K562 (cell line): ENCODE measurements around the gene IL11. TPM values are rescaled to one million over a fixed set of nuclear protein-coding genes. Genes with fewer than 3 reads are reported as not detected.
A peak's percentile ranks its signal among the peaks of the same experiment; 100 is the strongest.

ENCODE experiments used
- ARID1B ChIP-seq: fragments of 450-650 bp; IDR thresholded peaks from 2 replicates; pipeline ENCODE4 v1.6.1; 2016; ENCODE audit warnings: antibody characterized with exemption, mild to moderate bottlenecking, inconsistent platforms
- EZH2 ChIP-seq: IDR thresholded peaks from 2 replicates; pipeline ENCODE4 v1.6.1; 2012; ENCODE audit warnings: low read depth, mild to moderate bottlenecking, inconsistent platforms, low read length, borderline replicate concordance
- HLTF ChIP-seq: fragments of 450-650 bp; IDR thresholded peaks from 2 replicates; pipeline ENCODE4 v1.6.1; 2016
- MTA2 ChIP-seq: fragments of 450-650 bp; IDR thresholded peaks from 2 replicates; pipeline ENCODE4 v1.6.1; 2016; ENCODE audit warnings: low read depth
- SUPT5H ChIP-seq: fragments of 450-650 bp; IDR thresholded peaks from 2 replicates; pipeline ENCODE4 v1.6.1; 2016
- ZBTB17 ChIP-seq: fragments of 450-650 bp; formaldehyde crosslinking; IDR thresholded peaks from 2 replicates; pipeline ENCODE4 v1.4.0; 2020; ENCODE audit warnings: mild to moderate bottlenecking
- ZBTB40 ChIP-seq, 2 experiments: fragments of 450-650 bp in 1 of 2; sonication (generic) in 1 of 2; formaldehyde crosslinking in 1 of 2; IDR thresholded peaks; 2 replicates each; pipeline versions ENCODE4 v1.7.1 to v1.9.0; 2016 to 2022; ENCODE audit warnings: inconsistent platforms in 1 of 2, mild to moderate bottlenecking in 1 of 2, missing genetic modification reagents in 1 of 2
- polyA plus RNA-seq, 8 experiments: library from polyadenylated mRNA; depleted of rRNA in 4 of 8; stranded (reverse) in 5 of 8; unstranded in 3 of 8; fragments of >200 nt; fragmentation: Nextera tagmentation in 2 of 8; fragmentation: Illumina TruSeq in 1 of 8; extraction: Ambion mirVana in 2 of 8; extraction: Trizol in 1 of 8; gene quantifications; 2 replicates each; pipeline versions ENCODE4 v1.2.1 to v1.2.3, GENCODE V29; 2011 to 2014; ENCODE audit warnings: inconsistent platforms in 1 of 8, missing spikeins in 1 of 8
- total RNA-seq, 7 experiments: library from RNA; depleted of rRNA in 6 of 7; stranded (reverse); fragments of >200 nt in 6 of 7; fragmentation: Illumina TruSeq in 2 of 7; extraction: Trizol in 2 of 7; gene quantifications; 2 replicates each; pipeline versions ENCODE4 v1.2.1 to v1.2.3, GENCODE V29; 2011 to 2021; ENCODE audit warnings: low replicate concordance in 1 of 7
- TF ChIP-seq, protein P1 (sequence below): fragments of 250-450 bp; sonication (Bioruptor Pico); IDR thresholded peaks from 2 replicates; pipeline ENCODE4 v1.4.0; 2020; ENCODE audit warnings: mild to moderate bottlenecking, moderate library complexity
- TF ChIP-seq, protein P2 (sequence below): sonication (generic); formaldehyde crosslinking; IDR thresholded peaks from 2 replicates; pipeline ENCODE4 v1.8.1; 2023; ENCODE audit warnings: mild to moderate bottlenecking, missing genetic modification reagents
- TF ChIP-seq, protein P3 (sequence below), 2 experiments: IDR thresholded peaks; 2 replicates each; pipeline ENCODE4 v1.6.1; 2011; ENCODE audit warnings: borderline replicate concordance in 1 of 2, control low read depth in 1 of 2, low read depth in 1 of 2, low read length in 1 of 2, mild to moderate bottlenecking in 1 of 2, mixed read lengths in 1 of 2, moderate library complexity in 1 of 2; ENCODE audit not compliant: insufficient read depth in 1 of 2, insufficient read length in 1 of 2, poor library complexity in 1 of 2, severe bottlenecking in 1 of 2; ENCODE audit errors: extremely low read depth in 1 of 2

IL11 gene
- total and polyA plus RNA-seq, 9 of the 15 experiments (the other 6 are each of a cell fraction or from before 2014, with no cell fraction given) = 0.04 to 0.42 (median 0.06) TPM; not detected in 6

DNA sequence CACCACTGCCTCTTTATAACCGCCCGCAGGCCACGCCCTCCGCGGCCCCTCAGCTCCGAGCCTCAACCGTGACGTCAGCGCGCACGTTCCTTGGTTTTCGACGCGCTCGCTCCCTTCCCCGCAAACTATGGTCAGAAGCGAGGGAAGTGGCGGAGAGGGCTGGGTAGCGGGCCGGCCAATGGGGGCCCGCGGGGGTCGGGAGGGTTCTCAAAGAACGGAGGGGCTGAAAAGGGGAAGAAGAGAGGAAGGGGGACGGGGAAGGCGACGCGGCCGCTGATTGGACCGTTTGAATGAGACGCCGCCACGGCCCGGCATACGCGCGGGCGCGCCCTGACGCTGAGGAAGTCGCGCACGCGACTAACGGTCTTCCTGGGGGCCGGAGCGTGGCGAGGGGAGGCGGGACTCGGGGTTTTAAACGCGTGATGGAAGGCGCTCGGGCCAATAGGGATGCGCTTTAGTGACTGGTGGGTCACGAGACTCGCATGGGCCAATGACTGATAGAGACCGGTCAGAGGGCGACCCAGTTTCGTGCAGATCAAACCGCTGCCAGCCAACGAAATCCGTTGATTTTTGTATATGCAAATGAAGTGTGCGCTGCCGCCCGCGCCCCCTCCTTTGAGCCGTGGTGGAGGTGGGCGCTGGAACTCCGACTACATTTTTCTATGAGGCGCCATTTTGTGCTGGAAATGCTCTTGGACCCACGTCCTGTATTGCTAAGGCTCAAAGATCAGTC, 37.7 kb upstream of the IL11 start (continued):
- TF ChIP-seq, protein P1, sequence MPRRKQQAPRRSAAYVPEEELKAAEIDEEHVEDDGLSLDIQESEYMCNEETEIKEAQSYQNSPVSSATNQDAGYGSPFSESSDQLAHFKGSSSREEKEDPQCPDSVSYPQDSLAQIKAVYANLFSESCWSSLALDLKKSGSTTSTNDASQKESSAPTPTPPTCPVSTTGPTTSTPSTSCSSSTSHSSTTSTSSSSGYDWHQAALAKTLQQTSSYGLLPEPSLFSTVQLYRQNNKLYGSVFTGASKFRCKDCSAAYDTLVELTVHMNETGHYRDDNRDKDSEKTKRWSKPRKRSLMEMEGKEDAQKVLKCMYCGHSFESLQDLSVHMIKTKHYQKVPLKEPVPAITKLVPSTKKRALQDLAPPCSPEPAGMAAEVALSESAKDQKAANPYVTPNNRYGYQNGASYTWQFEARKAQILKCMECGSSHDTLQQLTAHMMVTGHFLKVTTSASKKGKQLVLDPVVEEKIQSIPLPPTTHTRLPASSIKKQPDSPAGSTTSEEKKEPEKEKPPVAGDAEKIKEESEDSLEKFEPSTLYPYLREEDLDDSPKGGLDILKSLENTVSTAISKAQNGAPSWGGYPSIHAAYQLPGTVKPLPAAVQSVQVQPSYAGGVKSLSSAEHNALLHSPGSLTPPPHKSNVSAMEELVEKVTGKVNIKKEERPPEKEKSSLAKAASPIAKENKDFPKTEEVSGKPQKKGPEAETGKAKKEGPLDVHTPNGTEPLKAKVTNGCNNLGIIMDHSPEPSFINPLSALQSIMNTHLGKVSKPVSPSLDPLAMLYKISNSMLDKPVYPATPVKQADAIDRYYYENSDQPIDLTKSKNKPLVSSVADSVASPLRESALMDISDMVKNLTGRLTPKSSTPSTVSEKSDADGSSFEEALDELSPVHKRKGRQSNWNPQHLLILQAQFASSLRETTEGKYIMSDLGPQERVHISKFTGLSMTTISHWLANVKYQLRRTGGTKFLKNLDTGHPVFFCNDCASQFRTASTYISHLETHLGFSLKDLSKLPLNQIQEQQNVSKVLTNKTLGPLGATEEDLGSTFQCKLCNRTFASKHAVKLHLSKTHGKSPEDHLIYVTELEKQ (CRISPR knock-in tag) = no peak
- TF ChIP-seq HLTF (no peak), ZBTB17 (CRISPR knock-in tag) (peak; percentile 75; the same call in 1 of the 2 replicates), SUPT5H (peak; percentile 88), MTA2 (no peak), ZBTB40 (IDR thresholded peaks at IDR 0.05) (no peak; the same call in 1 of the 2 replicates), ZBTB40 (CRISPR knock-in tag; IDR thresholded peaks at IDR 0.05) (no peak), ARID1B (no peak), EZH2 (no peak)
- TF ChIP-seq, protein P2, sequence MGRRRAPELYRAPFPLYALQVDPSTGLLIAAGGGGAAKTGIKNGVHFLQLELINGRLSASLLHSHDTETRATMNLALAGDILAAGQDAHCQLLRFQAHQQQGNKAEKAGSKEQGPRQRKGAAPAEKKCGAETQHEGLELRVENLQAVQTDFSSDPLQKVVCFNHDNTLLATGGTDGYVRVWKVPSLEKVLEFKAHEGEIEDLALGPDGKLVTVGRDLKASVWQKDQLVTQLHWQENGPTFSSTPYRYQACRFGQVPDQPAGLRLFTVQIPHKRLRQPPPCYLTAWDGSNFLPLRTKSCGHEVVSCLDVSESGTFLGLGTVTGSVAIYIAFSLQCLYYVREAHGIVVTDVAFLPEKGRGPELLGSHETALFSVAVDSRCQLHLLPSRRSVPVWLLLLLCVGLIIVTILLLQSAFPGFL (CRISPR knock-in tag) = peak; percentile 69; the same call in 1 of the 2 replicates
- TF ChIP-seq, protein P3, sequence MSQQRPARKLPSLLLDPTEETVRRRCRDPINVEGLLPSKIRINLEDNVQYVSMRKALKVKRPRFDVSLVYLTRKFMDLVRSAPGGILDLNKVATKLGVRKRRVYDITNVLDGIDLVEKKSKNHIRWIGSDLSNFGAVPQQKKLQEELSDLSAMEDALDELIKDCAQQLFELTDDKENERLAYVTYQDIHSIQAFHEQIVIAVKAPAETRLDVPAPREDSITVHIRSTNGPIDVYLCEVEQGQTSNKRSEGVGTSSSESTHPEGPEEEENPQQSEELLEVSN (IDR thresholded peaks at IDR 0.05; ENCODE audit: borderline replicate concordance in 1 of 2, extremely low read depth in 1 of 2, insufficient read depth in 1 of 2, insufficient read length in 1 of 2, low read depth in 1 of 2, low read length in 1 of 2, poor library complexity in 1 of 2, severe bottlenecking in 1 of 2) = peak; percentile 83 to 93
